AML-193 (cell line): Measurements from ENCODE around the gene CYP2A7.
"Not testable (repeated sequence)": the region's sequence is repeated elsewhere in the genome, so short reads cannot be mapped to it uniquely, and the experiment has no call there.

ENCODE experiments used
- DNase-seq, 2 experiments: peaks; one replicate each; lab custom pipeline; 2025; lab: John Stamatoyannopoulos, UW

CYP2A7 gene

DNA sequence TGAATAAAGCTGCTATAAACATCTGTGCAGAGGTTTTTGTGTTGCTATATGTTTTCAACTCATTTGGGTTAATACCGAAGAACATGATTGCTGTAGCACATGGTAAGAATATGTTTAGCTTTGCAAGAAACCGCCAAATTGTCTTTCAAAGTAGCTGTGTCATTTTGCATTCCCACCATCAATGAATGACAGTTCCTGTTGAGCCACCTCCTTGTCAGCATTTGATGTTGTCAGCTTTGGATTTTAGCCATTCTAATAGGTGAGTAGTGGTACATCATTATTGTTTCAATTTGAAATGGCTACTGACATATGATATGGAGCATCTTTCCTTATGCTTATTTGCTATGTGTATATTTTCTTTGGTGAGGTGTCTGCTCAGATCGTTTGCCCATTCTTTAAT is 40.0 kb downstream of the CYP2A7 start:
- DNase-seq, result not testable (repeated sequence)

DNA sequence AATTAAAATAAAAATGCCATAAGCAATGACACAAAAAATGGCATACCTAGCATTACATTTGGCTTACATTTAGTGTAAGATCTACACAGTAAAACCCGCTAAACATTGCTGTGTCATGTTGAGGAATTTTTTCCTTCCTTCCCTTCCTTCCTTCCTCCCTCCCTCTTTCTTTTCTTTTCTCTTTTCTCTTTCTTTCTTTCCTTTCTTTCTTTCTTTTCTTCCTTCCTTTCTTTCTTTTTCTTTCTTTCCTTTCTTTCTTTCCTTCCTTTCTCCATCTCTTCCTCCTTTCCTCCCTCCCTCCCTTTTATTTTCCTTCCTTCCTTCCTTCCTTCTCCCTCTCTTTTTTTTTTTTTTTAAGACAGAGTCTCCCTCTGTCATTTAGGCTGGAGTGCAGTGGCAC is 43.6 kb downstream of the CYP2A7 start:
- DNase-seq, result not testable (repeated sequence)

DNA sequence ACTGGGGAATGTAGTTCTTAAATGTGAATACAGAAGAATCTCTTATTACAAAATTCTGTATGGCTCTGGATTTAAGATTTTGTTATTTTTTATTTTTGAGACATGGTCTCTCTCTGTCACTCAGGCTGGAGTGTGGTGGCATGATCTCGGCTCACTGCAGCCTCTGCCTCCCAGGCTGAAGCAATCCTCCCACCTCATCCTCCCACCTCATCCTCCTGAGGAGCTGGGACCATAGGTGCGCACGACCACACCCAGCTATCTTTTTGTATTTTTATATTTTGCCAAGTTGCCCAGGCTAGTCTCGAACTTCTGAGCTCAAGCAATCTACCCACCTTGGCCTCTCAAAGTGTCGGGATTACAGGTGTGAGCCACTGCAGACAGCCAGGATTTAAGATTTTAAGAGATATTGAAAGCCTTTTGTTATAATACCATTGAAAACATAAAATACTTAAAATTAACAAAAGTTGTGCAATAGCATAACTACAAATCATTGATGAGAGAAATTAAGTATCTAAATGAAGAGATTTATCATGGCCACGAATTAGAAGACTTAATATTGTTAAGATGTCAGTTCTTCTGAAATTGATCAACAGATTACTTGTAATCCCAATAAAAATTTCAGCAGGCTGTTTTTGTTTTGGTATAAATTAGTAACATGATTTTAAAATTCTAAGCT is 45.1 kb downstream of the CYP2A7 start:
- no peak for DNase-seq

DNA sequence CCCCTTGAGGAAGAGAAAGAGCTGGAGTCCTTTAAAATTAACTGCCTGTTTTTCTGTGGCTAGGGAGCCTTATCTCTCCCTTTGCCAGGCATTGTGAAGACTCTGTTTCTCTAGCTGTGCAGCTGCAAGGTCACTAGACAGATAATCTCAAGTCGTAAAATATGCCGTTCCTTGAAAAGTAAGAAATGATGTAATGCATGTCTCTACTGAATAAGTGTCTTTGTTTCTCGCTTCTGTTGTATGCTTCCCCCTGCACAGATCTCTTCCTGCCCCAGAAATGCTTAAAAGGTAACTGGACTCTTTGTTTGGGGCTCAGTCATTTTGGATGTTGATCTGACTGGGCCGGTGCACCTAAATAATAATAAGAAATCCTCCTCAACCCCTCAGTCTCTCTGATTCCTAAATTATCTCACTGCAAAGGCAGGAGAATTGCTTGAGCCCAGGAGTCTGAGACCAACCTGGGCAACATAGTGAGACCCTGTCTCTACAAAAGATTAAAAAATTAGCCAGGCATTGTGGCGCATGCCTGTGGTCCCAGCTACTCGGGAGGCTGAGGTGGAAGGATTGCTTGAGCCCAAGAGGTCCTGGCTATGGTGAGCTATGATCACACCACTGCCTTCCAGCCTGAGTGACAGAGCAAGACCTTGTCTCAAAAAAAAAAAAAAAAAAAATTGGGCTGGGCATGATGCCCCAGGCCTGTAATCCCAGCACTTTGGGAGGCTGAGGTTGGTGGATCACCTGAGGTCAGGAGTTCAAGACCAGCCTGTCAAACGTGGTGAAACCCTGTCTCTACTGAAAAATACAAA is 48.1 kb downstream of the CYP2A7 start:
- DNase-seq, result not testable (repeated sequence)

DNA sequence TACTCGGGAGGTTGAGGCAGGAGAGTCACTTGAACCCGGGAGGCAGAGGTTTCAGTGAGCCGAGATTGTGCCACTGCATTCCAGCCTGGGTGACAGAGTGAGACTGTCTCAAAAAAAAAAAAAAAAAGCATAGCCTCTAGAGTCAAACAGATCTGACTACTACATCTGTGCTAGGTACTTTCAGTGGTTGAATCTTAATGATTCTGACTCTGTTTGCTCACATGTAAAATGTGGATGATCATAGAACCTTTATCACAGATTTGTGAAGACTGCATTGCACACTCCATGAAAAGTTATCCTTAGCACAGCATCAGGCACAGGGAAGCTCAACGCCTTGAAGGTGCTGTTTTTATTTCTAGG is 49.6 kb downstream of the CYP2A7 start:
- DNase-seq, result not testable (repeated sequence)

- peak; percentile 58 to 66 for DNase-seq
These were observed 50.3 kb downstream of the CYP2A7 start for GRCh38 chr19:40831502-40832430.

DNA sequence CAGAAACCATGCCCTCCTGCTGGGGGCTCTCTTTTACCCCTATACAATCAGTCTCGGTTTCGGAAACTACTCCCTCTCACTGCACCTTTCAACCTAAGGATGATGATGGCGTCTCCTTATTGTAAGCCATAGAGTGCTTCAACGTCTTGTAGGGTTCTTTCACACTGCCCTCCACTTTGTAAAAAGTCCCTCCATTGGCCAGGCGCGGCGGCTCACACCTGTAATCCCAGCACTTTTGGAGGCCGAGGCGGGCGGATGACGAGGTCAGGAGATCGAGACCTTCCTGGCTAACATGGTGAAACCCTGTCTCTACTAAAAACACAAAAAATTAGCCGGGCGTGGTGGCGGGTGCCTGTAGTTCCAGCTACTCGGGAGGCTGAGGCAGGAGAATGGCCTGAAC is 51.3 kb downstream of the CYP2A7 start:
- not testable (repeated sequence) for DNase-seq

DNA sequence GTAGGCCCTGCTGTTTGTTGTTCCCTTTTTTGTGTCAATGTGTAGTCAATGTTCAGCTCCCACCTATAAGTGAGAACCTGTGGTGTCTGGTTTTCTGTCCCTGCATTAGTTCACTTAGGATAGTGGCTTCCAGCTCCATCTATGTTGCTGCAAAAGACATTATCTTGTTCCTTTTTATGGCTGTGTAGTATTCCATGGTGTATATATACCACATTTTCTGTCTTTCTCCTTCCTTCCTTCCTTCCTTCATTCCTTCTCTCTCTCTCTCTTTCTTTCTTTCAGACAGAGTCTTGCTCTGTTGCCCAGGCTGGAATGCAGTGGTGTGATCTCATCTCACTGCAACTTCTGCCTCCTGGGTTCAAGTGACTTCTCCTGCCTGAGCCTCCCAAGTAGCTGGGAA is 52.8 kb downstream of the CYP2A7 start:
- DNase-seq, result no peak

DNA sequence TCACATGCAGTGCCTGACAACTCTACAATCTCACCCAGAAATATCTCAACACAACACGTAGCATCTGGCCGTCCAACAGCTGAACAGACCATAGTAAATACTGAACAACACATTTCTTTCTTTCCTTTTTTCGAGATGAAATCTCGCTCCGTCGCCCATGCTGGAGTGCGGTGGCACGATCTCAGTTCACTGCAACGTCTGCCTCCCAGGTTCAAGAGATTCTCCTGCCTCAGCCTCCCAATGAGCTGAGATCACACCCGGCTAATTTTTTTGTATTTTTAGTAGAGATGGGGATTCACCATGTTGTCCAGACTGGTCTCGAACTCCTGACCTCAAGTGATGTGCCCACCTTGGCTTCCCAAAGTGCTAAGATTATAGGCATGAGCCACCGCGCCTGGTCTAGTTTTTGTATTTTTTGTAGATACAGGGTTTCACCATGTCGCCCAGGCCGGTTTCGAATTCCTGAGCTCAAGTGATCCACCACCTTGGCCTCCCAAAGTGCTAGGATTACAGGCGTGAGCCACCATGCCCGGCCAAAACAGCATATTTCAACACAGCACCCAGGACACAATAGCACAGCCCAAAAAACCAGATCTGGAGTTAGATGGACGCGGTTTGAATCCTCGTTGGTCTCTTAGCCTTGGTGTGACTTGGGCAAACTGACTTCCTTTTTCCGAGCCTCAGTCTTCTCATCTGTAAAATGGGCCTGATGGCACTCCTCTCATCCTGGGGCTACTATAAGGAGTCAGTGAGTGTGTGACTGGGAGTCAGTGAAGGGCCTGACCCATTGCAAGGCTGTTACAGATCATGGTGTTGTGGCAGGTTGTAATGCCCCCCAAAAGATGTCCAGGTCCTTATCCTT is 54.4 kb downstream of the CYP2A7 start:
- DNase-seq, result no peak

- DNase-seq, result not testable (repeated sequence)
These were observed 55.2 kb downstream of the CYP2A7 start for GRCh38 chr19:40826699-40827385.

DNA sequence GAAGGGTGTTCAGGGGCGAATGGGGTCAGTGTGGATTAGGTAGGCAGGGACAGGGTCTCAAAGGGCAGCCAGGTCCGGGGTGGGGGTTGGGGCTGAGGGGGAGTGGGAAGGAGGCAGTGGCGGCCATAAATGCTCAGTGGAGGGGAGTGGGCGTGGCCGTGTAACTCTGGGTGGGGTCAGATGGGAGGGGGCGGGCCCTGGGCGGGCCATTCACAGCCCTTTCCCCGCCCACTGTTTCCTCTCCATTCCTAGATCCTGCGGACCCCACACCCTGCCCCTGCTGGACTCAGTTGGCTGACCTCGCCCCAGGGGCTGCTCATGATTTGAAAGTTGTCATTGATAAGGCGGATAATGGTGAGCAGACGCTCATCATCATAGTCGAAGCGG is 55.7 kb downstream of the CYP2A7 start:
- DNase-seq, result not testable (repeated sequence)

DNA sequence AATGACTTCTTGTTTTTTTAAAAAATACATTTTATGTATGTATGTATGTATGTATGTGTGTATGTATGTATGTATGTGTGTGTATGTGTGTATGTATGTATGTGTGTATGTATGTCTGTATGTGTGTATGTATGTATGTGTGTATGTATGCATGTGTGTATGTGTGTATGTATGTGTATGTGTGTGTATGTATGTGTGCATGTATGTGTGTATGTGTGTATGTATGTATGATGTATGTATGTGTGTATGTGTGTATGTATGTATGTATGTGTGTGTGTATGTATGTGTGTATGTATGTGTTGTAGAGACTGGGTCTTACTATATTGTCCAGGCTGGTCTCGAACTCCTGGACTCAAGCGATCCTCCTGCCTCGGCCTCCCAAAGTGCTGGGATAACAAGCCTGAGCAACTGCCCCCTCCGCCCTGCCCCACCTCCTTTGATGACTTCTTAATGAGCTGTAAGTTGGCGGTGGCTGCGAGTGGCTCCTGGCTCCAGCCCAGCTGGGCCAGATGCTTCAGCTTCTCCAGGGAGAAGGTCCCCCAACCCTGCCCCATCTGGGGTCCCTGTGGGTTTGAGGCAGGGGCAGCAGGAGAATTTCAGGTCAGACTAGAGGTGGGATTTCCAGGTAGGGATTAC is 56.5 kb downstream of the CYP2A7 start:
- not testable (repeated sequence) for DNase-seq
